ENCODE results near the gene TSPAN14. TPM values are rescaled to one million over a fixed set of nuclear protein-coding genes. Genes with fewer than 3 reads are reported as not detected.

TSPAN14 gene
- total and polyA plus RNA-seq, 2 of the 13 experiments (the other 11 are each of a cell fraction or from before 2014, with no cell fraction given): 24.1 to 80.6 TPM

DNA sequence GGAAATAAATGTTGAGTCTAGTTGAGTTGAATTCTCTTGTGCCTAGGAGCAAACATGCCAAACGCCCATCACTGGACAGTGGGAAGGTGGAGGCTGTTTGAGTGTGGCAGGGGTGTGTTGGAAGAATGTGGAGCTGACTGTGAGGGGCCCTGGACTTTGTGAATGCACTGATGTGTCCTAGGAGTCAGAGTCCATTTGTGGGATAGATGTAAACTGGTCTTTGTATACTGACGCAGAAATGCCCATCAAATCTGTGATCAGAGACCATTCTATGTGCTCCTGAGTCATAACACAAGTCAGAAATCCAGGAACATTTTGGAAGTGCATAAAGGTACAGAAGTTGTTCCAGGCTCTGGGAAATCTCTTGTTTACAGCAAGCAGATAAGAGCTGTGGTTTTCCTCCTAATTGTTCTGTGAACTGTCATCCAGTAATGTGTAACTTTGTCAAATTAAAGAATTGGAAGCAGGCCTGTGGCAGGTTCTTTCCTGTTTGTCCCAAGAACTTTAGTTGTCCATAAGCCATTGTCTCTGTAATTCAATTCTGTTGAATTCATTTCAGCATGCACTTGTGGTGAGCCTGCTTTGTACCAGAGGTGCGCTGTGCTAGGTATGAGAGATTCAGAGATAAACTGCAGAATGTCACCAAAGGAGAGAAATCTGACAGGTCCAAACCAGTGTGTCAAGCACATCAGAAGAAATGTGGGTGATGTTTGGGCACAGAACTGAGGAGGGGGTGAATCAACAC, 38.2 kb upstream of the TSPAN14 start (continued):
- TF ChIP-seq, protein P1, sequence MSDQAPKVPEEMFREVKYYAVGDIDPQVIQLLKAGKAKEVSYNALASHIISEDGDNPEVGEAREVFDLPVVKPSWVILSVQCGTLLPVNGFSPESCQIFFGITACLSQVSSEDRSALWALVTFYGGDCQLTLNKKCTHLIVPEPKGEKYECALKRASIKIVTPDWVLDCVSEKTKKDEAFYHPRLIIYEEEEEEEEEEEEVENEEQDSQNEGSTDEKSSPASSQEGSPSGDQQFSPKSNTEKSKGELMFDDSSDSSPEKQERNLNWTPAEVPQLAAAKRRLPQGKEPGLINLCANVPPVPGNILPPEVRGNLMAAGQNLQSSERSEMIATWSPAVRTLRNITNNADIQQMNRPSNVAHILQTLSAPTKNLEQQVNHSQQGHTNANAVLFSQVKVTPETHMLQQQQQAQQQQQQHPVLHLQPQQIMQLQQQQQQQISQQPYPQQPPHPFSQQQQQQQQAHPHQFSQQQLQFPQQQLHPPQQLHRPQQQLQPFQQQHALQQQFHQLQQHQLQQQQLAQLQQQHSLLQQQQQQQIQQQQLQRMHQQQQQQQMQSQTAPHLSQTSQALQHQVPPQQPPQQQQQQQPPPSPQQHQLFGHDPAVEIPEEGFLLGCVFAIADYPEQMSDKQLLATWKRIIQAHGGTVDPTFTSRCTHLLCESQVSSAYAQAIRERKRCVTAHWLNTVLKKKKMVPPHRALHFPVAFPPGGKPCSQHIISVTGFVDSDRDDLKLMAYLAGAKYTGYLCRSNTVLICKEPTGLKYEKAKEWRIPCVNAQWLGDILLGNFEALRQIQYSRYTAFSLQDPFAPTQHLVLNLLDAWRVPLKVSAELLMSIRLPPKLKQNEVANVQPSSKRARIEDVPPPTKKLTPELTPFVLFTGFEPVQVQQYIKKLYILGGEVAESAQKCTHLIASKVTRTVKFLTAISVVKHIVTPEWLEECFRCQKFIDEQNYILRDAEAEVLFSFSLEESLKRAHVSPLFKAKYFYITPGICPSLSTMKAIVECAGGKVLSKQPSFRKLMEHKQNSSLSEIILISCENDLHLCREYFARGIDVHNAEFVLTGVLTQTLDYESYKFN (CRISPR knock-in tag; conservative IDR thresholded peaks at IDR 0.05): peak; percentile 91
- TF ChIP-seq RBM39 (IDR thresholded peaks at IDR 0.05; ENCODE audit: low read depth, low read length, poor library complexity, severe bottlenecking): no peak
- peak; percentile 79 for TF ChIP-seq ZNF317 (CRISPR knock-in tag; IDR thresholded peaks at IDR 0.05)
- TF ChIP-seq LCORL (IDR thresholded peaks at IDR 0.05): 0 out of 2 replicates have a peak, but pooled peaks have one; percentile 27
- TF ChIP-seq LCORL (CRISPR knock-in tag; IDR thresholded peaks at IDR 0.05): peak; percentile 90
- TF ChIP-seq, protein P2, sequence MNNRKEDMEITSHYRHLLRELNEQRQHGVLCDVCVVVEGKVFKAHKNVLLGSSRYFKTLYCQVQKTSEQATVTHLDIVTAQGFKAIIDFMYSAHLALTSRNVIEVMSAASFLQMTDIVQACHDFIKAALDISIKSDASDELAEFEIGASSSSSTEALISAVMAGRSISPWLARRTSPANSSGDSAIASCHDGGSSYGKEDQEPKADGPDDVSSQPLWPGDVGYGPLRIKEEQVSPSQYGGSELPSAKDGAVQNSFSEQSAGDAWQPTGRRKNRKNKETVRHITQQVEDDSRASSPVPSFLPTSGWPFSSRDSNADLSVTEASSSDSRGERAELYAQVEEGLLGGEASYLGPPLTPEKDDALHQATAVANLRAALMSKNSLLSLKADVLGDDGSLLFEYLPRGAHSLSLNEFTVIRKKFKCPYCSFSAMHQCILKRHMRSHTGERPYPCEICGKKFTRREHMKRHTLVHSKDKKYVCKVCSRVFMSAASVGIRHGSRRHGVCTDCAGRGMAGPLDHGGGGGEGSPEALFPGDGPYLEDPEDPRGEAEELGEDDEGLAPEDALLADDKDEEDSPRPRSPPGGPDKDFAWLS (CRISPR knock-in tag; IDR thresholded peaks at IDR 0.05; ENCODE audit: borderline replicate concordance): no peak
- TF ChIP-seq NR2F1 (CRISPR knock-in tag; IDR thresholded peaks at IDR 0.05): 0 out of 4 replicates have a peak, but pooled peaks of 1 of the 2 experiments have one; percentile 24
- TF ChIP-seq MED1 (CRISPR knock-in tag; IDR thresholded peaks at IDR 0.05): peak; percentile 81
- peak; percentile 85 for TF ChIP-seq NCOR1 (IDR thresholded peaks at IDR 0.05; ENCODE audit: borderline replicate concordance, low read length)
- TF ChIP-seq, protein P3, sequence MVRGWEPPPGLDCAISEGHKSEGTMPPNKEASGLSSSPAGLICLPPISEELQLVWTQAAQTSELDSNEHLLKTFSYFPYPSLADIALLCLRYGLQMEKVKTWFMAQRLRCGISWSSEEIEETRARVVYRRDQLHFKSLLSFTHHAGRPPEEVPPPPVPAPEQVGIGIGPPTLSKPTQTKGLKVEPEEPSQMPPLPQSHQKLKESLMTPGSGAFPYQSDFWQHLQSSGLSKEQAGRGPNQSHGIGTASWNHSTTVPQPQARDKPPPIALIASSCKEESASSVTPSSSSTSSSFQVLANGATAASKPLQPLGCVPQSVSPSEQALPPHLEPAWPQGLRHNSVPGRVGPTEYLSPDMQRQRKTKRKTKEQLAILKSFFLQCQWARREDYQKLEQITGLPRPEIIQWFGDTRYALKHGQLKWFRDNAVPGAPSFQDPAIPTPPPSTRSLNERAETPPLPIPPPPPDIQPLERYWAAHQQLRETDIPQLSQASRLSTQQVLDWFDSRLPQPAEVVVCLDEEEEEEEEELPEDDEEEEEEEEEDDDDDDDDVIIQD (CRISPR knock-in tag; IDR thresholded peaks at IDR 0.05; ENCODE audit: low read depth): peak; percentile 76; the same call in 1 of the 2 replicates
- TF ChIP-seq TARDBP (CRISPR knock-in tag; IDR thresholded peaks at IDR 0.05): peak; percentile 73
- TF ChIP-seq ZNF766 (CRISPR knock-in tag; IDR thresholded peaks at IDR 0.05; ENCODE audit: borderline replicate concordance): 0 out of 2 replicates have a peak, but pooled peaks have one; percentile 33
- TF ChIP-seq KLF11 (CRISPR knock-in tag; IDR thresholded peaks at IDR 0.05): no peak
- peak in 1 of 2 experiments; percentile 70; a peak in 2 of 4 replicates for TF ChIP-seq EP300 (IDR thresholded peaks at IDR 0.05; ENCODE audit: low read depth in 2 of 2, low read length in 2 of 2)
- TF ChIP-seq EP300 (CRISPR knock-in tag; IDR thresholded peaks at IDR 0.05; ENCODE audit: borderline replicate concordance): no peak
- peak; percentile 24; the same call in 1 of the 2 replicates for TF ChIP-seq MEIS2 (CRISPR knock-in tag; IDR thresholded peaks at IDR 0.05)
- TF ChIP-seq GATAD2A (CRISPR knock-in tag; IDR thresholded peaks at IDR 0.05): peak; percentile 56; the same call in 1 of the 2 replicates
- TF ChIP-seq ZMYM4 (CRISPR knock-in tag; IDR thresholded peaks at IDR 0.05): no peak
- peak; percentile 87 for TF ChIP-seq HNF4G (IDR thresholded peaks at IDR 0.05; ENCODE audit: borderline replicate concordance, low read depth, low read length)
- TF ChIP-seq HNF4G (CRISPR knock-in tag; IDR thresholded peaks at IDR 0.05; ENCODE audit: borderline replicate concordance, low read depth): peak; percentile 87
- TF ChIP-seq, protein P4, sequence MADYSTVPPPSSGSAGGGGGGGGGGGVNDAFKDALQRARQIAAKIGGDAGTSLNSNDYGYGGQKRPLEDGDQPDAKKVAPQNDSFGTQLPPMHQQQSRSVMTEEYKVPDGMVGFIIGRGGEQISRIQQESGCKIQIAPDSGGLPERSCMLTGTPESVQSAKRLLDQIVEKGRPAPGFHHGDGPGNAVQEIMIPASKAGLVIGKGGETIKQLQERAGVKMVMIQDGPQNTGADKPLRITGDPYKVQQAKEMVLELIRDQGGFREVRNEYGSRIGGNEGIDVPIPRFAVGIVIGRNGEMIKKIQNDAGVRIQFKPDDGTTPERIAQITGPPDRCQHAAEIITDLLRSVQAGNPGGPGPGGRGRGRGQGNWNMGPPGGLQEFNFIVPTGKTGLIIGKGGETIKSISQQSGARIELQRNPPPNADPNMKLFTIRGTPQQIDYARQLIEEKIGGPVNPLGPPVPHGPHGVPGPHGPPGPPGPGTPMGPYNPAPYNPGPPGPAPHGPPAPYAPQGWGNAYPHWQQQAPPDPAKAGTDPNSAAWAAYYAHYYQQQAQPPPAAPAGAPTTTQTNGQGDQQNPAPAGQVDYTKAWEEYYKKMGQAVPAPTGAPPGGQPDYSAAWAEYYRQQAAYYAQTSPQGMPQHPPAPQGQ (CRISPR knock-in tag; IDR thresholded peaks at IDR 0.05; ENCODE audit: borderline replicate concordance): no peak
